ENCODE results near the gene NDOR1.

NDOR1 gene

DNA sequence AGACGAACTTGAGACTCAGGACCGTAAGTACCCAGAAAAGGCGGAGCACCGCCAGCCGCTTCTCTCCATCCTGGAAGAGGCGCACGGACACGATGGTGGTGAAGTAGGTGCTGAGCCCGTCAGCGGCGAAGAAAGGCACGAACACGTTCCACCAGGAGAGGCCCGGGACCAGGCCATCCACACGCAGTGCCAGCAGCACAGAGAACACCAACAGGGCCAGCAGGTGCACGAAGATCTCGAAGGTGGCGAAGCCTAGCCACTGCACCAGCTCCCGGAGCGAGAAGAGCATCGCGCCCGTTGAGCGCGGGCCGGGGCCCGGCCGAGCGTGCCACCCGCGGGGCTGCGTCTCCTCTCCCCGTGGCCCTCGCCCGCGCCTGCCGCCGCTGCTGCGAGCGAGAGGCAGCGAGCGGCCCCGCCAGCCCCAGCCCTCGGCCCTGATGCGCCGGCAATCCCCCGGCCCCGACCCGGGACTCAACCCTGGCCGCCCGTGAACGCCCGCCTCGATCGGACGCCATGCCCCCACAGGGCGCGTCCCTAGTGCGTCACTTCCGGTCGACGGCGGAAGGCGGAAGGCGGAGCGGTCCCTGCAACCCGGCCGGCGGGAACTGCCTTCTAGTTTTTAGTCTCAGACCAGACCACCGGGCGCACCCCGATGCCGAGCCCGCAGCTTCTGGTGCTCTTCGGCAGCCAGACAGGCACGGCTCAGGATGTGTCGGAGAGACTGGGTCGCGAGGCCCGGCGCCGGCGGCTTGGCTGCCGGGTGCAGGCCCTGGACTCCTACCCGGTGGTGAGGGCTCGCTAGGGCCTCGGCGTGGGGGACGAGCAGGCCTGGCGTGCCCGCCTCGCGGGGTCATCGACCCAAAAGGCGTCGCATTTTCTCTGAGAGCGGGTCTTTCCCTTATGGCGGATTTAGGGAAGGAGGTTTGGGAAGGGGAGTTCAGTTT, at the start of gene NDOR1, which contains the start of gene TMEM203:
TSS of gene NDOR1 (plus strand) at position 575 of the 944 bp plus-strand sequence. CDS start at position 653, 78 bp downstream.
TSS of gene TMEM203 (minus strand) at position 523 of the 944 bp plus-strand sequence. CDS start at position 289, 234 bp downstream.
- DNase-seq (ENCODE audit: low read depth in 2 of 2), result peak; percentile 91 to 92

DNA sequence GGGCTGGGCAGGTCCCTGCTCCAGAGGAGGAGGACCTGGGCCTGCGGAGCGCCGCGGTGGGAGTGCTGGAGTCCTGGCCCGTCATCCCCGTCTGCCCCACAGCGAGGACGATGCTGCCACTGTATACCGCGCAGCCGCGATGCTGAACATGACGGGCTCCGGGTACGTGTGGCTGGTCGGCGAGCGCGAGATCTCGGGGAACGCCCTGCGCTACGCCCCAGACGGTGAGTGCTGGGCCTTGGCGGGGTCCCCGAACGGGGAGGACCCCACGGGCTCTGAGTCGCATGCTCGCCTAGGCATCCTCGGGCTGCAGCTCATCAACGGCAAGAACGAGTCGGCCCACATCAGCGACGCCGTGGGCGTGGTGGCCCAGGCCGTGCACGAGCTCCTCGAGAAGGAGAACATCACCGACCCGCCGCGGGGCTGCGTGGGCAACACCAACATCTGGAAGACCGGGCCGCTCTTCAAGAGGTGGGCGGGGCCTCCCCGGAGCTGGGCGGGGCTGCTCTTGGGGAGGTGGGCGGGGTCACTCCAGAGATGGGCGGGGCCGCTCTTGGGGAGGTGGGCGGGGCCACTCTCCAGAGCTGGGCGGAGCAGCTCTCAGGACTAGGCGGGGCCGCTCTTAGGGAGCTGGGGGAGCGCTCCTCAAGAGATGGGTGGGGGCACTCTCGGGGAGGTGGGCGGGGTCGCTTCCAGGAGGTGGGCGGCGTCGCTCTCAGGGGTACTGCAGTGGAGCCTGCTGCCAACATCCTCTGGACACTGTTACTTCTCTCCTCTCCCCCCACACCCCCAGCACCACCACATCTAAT, 48.7 kb upstream of the NDOR1 start:
- peak in 1 of 2 donors; percentile 39 for DNase-seq (ENCODE audit: low read depth in 2 of 2)

DNA sequence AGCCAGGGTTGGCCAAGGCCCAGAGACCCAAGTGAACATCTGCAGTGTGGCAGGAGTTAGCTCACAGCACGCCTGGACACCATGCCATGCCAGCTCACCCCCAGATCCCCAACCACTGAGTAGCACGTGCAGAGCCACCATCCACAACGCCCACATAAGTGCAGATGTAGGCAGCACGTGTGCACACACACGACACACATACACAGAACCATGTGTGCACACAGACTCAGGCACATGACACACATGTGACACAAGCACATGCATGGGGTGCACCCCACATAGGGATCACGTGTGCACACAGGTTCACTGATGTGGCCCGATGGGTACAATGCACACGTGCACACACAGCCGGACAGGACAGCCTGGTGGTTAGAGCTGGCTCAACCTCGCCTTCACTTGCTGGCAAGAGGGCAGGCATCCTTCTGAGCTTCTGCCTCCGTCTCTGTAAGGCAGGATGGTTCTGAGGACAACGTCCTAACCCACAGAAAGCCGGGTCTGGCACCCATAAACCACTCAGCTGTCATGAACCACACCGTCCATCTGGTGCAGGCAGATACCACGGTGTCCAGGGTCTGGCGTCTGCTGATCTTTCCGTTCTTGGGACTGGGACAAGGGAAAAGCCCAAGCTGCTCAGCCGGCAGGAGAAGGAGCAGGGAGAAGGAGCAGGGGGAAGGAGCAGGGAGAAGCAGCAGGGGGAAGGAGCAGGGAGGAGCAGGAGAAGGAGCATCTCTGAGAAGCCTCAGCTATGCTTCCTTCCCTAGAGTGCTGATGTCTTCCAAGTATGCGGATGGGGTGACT, 47.7 kb upstream of the NDOR1 start:
- DNase-seq (ENCODE audit: low read depth in 2 of 2), result no peak

DNA sequence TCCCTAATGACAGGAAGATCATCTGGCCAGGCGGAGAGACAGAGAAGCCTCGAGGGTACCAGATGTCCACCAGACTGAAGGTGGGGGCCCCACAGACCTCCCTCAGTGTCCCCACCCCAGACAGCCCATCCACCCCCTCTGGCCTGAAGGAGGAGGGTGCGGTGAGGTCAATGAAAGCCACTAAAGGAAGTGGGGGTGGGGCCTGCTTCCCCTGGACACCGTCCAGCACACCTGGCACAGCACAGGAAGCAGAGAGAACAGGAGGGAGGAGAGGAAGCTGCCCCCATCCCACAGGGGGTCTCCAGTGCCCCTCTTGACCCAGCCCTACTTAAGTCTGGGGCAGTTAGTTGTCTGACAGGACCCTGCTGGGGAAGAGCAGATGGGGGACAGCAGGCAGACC, 46.9 kb upstream of the NDOR1 start:
- DNase-seq (ENCODE audit: low read depth in 2 of 2), result no peak

DNA sequence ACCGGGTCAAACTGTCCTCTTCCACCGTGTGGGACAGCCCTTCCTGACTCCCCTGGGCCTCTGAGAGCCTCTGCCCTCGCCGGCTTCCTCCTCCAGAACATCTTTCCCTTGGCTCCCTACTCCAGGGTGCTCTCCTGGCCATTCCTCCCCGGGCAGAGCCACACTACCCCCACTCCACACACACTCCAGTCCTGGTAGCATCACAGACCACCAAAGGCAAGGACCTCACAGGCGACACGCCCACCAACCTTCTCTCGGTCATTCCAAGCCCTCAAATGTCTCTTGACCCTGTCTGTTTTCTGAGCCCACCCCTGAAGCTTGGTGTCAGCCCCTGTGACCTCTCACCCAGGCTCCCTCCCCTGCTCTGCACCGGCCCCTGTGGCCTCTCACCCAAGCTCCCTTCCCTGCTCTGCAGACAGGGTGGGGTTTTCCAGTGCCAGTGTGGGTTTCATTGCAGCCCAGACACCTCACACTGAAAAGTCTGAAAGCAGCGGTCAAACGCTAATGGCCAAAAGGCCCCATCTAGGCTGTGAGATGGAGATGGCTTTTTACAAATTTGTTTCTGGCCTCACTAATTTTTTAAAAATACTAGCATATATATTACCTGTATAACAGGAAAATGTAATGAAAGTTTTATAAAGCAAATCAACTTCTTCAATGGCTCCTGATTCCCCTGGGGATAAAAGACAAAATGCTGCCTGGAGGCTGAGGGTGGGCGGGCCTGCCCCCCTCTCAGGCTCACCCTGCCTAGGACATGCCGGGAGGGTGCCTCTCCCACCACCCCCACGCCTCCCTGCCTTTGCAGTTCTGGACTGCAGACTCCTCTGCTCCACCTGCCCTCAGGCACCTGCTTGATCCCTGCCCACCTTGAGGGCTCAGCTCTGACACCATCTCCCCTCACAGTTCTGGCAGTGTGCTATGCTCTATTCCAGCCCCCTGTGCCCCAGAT, 46.1 kb upstream of the NDOR1 start:
- no peak for DNase-seq (ENCODE audit: low read depth in 2 of 2)

DNA sequence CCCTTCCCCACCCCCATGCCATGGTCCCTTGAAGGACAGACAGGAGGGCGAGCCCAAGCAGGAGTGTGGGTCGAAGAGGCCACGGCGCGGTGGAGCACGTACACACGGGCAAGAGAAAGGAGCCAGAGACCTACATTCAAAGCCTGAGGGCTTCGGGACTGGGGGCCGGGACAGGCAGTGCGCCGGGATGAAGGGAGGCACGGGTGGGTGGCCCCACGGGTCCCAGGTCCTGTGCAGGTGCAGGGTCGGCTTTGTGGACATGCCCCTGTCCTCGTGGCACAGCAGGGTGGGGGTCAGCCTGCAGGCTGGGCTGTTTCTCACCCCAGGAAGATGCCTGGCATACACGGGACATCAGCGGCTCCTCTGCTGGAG, 45.5 kb upstream of the NDOR1 start:
- no peak for DNase-seq (ENCODE audit: low read depth in 2 of 2)

DNA sequence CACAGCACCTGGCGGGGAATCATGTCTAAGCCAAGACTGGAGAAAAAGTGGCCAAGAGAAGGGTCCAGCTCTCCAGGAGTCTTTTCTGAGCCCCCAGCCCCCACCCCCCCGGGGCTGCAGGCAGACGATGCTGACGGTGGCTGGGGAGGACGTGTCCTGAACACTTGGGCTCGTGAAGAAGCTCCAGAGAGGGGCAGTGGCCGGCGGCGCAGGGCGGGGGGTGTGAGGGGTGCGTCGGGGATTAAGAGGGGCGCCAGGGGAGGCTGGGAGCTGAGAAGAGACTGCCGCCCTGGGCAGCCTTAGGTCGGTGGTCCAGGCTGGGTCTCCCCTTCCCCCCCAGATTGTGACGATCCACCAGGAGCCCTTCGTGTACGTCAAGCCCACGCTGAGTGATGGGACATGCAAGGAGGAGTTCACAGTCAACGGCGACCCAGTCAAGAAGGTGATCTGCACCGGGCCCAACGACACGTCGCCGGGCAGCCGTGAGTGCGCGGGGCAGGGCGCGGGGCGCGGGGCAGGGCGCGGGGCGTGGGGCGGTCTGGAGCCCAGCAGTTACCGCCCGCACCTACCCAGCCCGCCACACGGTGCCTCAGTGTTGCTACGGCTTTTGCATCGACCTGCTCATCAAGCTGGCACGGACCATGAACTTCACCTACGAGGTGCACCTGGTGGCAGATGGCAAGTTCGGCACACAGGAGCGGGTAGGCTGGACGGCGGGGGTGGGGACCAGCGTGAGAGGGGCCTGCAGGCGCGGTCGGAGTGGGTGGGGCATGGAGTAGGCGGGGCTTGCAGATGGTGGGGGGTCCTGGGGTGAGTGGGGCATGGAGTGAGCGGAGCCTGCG, 44.6 kb upstream of the NDOR1 start:
- DNase-seq (ENCODE audit: low read depth in 2 of 2), result no peak

DNA sequence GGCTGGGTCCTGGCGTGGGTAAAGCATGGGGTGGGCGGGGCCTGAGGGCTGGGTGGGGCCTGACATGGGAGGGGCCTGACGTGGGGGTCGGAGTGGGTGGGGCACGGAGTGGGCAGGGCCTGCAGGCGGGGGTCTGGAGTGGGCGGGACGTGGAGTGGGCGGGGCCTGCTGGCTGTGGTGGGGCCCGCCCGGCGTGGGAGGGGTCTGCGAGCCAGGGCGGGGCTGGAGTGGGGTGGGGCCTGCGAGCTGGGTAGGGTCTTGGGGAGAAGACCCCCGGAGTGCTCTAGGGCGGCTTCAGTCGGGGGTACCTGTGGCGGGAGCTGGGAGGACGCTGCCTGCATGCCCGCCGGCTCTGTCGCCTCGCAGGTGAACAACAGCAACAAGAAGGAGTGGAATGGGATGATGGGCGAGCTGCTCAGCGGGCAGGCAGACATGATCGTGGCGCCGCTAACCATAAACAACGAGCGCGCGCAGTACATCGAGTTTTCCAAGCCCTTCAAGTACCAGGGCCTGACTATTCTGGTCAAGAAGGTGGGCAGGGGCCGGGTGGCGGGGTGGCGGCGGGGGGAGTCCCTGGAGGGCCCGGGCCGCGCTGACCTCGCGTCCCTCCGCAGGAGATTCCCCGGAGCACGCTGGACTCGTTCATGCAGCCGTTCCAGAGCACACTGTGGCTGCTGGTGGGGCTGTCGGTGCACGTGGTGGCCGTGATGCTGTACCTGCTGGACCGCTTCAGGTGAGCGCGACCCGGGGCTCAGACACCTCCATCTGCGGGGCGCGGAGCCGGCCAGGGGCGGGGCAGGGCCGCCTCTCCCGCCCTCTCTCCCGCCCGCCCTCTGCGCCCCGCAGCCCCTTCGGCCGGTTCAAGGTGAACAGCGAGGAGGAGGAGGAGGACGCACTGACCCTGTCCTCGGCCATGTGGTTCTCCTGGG, 43.7 kb upstream of the NDOR1 start:
- DNase-seq (ENCODE audit: low read depth in 2 of 2), result no peak

DNA sequence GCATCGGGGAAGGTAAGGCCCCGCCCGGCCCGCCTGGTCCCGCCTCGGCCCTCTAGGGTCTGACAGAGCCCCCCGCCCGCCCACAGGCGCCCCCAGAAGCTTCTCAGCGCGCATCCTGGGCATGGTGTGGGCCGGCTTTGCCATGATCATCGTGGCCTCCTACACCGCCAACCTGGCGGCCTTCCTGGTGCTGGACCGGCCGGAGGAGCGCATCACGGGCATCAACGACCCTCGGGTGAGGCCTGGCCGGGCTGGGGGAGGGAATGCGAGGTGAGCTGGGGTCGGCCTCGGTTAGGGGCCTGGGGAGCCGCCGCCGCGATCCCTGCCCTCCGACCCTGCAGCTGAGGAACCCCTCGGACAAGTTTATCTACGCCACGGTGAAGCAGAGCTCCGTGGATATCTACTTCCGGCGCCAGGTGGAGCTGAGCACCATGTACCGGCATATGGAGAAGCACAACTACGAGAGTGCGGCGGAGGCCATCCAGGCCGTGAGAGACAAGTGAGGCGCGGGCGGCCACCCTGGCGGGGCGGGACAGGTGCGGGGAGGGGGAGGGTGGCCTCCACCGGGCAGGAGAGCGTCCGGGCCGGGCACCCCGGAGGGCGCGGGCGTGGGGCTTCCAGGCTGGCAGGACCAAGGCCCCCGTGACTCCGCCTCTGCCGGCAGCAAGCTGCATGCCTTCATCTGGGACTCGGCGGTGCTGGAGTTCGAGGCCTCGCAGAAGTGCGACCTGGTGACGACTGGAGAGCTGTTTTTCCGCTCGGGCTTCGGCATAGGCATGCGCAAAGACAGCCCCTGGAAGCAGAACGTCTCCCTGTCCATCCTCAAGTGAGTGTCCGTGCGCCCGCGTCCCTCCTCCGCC, 42.8 kb upstream of the NDOR1 start:
- no peak for DNase-seq (ENCODE audit: low read depth in 2 of 2)

DNA sequence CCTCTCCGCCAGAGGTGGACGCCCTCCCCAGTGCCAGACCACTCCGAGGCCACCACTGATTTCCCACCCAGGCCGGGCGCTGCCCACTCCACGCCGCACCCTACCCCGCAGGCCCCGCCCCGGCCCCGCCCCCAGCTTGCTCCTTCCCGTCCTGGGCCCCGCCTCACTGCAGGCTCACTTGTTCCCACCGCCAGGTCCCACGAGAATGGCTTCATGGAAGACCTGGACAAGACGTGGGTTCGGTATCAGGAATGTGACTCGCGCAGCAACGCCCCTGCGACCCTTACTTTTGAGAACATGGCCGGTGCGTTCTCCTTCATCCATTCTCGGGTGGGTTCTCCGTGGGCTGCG, 42.2 kb upstream of the NDOR1 start:
- no peak for DNase-seq (ENCODE audit: low read depth in 2 of 2)

DNA sequence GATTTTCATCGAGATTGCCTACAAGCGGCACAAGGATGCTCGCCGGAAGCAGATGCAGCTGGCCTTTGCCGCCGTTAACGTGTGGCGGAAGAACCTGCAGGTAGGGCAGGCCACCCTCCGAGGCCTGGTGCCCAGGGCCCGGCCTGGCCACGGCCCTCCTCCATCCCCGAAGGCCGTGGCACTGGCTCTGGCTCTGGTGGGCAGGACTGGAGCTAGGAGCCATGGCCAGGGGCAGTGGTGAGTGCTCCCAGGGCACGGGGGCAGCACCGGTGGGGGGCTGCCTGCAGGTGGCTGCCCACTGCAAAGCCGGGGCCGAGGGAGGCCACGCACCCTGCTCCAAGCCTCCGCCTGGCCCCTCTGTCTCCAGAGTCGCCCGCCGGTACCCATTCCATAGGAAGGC, 41.7 kb upstream of the NDOR1 start:
- no peak for DNase-seq (ENCODE audit: low read depth in 2 of 2)

DNA sequence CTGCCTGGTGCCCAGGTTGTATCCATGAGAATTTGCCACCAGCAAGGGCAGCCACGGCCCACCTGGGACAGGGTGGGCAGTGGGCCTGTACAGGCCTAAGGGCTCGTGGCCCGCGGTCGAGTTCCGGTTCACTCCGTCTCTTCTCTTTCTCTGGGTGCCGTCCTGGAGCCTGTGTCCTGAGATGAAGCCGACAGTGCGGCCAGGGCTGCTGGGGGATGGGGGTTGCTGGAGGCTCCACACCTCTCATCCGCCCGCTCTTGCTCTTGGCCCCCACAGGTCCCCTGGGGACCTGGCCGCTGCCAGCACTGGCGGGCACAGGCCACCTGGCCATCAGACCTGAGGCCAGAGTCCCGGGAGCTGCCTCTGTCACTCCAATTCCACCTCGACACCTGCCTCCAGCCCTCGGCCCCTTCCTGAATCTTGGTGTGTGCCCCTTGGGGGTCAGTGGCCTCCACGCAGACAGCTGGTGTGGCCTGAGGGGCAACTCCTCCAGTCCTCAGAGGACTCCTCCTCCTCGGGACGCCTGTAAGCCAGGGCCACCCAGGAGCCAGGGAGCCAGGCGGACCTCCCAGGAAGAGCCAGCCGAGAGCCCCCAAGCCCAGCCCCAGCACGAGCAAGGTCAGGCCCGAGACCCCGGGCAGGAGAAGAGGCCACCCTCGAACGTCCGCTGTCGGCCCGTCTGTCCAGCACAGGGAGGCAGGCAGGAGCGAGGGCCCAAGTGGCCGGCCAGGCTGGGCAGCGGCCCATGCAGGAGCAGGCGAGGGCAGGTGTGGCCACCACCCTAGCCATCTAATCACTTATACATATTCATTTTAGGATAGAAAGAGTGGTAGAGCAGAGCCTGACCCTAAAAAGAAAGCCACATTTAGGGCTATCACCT, 40.9 kb upstream of the NDOR1 start:
- no peak for DNase-seq (ENCODE audit: low read depth in 2 of 2)

DNA sequence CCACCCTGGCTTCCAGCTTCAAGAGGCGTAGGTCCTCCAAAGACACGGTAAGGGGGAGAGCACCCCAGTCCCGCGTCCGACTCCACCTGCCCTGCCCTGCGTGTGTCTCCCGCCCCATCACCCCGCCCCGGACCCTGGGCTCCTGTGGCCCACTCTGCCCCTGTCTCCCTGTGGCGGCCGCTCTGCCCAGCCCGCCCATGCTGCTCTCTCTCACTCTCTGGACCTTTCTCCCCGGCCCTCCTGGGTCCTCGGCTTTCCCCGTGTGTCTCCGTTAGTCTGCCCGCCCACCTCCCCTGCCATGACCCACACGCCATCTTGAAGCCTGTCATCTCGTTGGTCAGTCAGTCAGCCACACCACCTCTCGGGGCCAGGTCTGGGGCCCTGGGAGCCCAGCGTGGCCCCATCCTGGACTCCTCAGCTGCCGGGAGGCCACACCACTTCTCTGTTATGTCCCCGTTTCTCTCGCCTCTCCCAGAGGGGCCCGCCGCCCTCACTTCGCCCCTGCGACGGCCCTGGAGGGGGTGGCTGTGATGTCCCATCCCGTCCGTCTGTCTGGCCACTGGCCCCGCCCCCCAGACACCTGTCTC, 40.2 kb upstream of the NDOR1 start:
- DNase-seq (ENCODE audit: low read depth in 2 of 2), result no peak

DNA sequence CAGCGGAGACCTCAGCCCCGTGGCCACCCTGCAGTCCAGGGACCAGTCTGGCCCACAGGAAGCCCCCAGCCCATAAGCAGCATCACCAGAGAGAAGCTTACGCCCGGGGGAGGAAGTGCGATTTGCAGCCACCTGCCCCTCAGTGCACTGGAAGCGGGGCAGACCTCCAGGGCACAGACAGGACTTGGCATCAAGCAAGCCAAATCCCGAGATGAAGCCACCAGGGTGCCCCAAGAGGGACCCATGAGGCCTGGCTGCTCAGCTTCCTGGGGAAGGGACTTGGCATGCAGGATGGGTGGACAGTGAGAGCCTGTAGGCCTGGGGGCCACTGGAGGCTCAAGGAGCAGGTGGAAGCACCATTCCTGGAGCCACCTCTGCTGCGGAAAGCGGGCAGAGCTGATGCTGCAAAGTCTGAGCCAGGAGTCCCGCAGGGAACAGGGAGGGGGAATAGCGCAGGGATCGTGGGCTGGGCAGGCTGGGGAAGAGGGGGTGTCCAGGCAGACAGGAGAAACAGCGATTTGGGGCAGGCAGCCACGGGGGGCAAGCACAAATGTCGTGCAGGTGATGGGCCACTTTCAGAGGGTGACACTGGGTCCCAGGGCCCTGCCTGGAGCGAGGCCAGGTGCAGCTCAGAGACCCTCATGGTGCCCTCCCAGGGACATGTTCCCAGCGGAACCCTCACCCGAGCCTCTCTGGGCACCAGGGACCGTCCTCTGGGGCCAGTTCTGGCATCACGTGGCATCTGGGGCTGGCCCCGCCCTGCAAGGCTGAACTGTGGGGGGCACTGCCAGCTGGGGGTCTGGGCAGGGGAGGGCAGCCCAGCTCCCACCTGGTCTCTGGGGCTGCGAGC, 38.9 kb upstream of the NDOR1 start:
- DNase-seq (ENCODE audit: low read depth in 2 of 2), result no peak

DNA sequence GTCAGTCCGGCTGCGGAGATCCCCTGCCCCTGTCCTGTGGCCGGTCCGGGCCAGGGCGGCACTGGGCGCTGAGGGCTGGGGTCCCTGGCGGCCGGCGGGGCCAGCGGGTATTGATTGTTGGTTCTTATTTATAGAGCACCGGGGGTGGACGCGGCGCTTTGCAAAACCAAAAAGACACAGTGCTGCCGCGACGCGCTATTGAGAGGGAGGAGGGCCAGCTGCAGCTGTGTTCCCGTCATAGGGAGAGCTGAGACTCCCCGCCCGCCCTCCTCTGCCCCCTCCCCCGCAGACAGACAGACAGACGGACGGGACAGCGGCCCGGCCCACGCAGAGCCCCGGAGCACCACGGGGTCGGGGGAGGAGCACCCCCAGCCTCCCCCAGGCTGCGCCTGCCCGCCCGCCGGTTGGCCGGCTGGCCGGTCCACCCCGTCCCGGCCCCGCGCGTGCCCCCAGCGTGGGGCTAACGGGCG, 38.2 kb upstream of the NDOR1 start:
- DNase-seq (ENCODE audit: low read depth in 2 of 2), result no peak
